ENCODE data around the gene MTERF4.

DNA sequence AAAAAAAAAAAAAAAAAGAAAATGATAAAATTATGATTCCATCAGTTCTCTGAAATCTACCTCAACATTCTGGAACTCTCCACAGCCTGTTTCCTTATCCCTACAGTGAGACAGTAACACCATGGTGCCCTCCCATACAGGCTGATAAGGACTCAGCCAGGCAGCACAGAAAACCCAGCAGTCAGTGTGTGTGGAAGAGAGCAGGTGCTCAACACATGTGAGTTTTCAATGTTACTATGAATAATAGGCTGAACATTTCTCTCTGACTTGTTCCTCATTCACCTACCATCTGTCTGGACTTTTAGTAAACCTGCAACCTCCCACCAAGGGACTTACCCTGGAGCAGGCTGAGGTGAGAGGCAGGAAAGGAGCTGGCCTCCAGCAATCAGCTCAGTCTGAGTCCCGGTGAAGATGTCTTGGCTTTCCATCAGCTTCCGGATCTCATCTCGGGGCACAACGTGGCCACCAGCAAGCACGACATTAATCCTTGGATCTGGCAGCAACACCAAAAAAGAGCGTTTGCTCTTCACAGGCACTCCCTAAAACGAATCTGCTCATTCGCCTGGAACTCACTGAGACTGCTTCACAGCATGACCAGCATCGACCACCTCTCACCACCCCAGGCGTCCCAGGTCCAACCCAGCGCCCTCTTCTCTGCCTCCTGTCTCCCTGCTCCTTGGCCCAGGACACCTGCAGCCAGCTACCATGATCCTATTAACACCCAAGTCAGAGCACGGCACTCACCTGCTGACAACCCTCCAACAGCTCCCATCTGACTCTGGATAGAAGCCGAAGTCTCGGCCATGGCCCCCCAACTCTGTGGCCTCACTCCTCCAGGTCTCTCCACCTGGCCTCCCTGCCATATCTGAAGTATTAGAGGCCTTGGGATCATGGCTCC, 30.7 kb upstream of the MTERF4 start:
- TF ChIP-seq, protein P1, sequence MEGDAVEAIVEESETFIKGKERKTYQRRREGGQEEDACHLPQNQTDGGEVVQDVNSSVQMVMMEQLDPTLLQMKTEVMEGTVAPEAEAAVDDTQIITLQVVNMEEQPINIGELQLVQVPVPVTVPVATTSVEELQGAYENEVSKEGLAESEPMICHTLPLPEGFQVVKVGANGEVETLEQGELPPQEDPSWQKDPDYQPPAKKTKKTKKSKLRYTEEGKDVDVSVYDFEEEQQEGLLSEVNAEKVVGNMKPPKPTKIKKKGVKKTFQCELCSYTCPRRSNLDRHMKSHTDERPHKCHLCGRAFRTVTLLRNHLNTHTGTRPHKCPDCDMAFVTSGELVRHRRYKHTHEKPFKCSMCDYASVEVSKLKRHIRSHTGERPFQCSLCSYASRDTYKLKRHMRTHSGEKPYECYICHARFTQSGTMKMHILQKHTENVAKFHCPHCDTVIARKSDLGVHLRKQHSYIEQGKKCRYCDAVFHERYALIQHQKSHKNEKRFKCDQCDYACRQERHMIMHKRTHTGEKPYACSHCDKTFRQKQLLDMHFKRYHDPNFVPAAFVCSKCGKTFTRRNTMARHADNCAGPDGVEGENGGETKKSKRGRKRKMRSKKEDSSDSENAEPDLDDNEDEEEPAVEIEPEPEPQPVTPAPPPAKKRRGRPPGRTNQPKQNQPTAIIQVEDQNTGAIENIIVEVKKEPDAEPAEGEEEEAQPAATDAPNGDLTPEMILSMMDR (IDR thresholded peaks at IDR 0.05), result no peak
- TF ChIP-seq POLR2A (IDR thresholded peaks at IDR 0.05), result no peak

Data from uterus (tissue), 2 donors.